Central memory CD4-positive, alpha-beta T cell (primary cell): Measurements from ENCODE around the gene HEXD.
"Not testable (repeated sequence)": the region's sequence is repeated elsewhere in the genome, so short reads cannot be mapped to it uniquely, and the experiment has no call there.

Source experiments
- DNase-seq: peaks from one replicate; pipeline ENCODE4 v3.0.0; 2022

The HEXD gene

GRCh38 chr17:82441691-82442487 lies 23.7 kb downstream of the HEXD start:
- DNase-seq: no peak

DNA sequence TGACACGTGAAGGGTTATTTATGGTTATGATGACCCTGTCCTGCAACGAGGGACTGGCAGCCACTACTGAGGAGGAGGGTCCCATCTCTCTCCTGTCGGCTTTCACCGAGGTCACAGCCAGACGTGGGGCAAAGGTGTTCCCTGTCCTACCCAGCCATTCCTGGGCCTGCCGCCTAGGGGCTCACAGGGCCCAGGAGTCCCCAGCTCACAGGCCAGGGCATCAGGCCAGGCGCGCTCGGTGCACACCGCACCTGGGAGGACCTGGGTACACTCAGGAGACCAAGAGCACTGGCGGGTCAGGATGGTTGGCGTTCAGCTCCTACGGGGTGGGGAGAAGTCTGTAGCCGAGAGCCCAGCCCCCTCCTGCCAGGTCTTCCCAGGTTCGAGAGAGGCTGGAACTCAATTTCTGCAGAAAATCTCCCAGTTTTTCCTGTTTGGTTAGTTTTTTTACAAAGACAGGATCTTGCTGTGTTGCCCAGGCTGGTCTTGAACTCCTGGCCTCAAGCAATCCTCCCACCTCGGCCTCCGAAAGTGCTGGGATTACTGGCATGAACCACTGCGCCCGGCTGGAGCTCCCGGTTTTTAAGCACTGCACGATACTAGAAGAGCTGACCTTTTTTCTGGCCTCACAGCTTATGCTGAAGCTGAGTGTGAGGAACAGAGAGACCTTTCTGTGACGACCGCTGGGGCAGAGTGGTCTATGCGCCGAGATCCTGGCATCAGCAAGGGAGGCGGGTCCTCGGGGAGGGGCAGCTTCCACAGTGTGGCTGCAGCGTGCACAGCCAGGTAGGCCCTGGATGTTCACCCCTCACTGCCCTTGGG lies 24.7 kb downstream of the HEXD start:
- no peak for DNase-seq

GRCh38 chr17:82443465-82444283 lies 25.5 kb downstream of the HEXD start:
- DNase-seq: no peak

- no peak for DNase-seq
Observed at GRCh38 chr17:82444284-82444893, 26.2 kb downstream of the HEXD start.

DNA sequence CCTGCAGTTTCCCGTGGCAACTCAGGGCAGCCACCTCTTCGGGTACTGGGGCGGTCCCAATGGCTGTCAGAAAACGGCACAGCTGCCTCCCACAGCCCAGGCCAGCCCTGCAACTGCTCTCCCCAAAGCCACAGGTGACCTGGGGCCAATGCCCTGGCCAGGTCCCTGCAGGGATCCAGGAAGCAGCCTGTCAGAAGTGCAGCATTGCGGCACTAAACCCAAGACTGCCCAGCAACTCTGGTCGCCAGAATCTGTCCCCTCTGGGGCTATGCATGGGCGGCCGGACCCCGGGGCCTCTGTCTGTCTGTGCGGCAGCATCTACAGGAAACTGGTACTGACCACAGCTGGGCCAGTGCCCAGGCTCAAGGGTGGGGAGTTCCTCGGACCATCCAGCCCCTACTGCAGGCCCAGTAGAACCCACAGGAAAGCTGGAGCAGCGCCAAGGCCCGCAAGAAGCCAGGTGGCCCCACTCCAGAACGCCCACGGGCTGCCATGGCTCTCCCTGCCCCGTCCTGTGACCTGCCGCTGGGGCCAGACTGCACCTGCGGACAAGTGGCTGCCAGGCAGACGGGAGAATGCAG lies 26.9 kb downstream of the HEXD start:
- no peak for DNase-seq

DNA sequence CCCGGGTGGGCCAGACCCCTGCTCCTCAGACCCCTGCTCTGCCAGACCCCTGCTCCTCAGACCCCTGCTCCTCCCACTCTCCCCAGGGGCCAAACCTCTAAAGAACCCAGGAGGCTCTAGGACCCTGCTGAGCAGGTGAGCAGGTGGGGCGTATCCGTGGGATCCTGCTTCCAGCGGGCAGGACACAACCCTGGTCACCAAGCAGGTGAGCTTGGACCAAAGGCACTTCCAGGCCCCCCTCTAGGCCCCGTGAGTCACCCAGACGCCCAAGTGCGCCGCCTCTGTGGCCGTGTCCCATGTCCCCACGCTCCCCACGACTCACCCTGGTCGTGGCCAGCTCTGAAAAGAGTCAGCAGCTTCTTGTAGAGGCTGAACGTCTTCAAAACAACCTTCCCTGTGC lies 27.4 kb downstream of the HEXD start:
- no peak for DNase-seq

DNA sequence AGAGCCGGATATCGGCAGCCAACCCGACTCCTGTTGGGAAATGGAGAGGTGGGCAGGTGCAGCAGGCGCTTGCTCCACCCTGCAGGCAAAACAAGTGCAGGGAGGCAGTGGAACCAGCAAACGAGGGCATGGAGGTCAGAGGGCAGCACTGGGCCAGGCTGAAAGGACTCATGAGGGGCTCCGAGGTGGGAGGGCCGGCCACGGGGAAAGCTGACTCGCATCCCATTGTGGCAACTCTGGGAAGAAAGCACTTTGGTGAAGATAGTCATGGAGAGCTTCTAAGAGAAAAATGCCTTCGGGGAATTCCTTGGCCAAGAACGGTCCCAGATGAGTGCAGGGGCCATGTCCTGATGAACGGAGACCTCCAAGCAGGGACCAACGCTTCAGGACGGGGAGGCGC lies 28.0 kb downstream of the HEXD start:
- no peak for DNase-seq

DNA sequence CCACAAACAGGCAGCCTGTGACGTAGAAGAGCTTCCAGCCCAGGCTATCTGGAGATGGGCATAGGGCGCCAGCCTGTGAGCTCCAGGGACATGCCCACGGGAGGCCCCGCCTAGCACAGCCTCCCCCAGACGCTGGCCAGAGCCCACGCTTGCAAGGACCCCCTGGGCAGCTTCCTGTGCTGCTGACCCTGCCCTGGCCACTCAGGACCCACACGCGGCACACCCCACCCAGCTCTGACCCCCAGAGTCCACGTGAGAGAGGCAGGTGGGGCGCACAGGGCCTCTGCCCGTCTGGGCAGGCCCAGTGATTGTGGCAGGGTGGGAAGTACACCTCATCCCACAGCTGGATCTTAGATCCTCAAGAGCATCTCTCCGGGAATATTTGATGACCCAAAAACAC lies 28.5 kb downstream of the HEXD start:
- no peak for DNase-seq

- no peak for DNase-seq
Observed at GRCh38 chr17:82447876-82448275, 29.7 kb downstream of the HEXD start.

DNA sequence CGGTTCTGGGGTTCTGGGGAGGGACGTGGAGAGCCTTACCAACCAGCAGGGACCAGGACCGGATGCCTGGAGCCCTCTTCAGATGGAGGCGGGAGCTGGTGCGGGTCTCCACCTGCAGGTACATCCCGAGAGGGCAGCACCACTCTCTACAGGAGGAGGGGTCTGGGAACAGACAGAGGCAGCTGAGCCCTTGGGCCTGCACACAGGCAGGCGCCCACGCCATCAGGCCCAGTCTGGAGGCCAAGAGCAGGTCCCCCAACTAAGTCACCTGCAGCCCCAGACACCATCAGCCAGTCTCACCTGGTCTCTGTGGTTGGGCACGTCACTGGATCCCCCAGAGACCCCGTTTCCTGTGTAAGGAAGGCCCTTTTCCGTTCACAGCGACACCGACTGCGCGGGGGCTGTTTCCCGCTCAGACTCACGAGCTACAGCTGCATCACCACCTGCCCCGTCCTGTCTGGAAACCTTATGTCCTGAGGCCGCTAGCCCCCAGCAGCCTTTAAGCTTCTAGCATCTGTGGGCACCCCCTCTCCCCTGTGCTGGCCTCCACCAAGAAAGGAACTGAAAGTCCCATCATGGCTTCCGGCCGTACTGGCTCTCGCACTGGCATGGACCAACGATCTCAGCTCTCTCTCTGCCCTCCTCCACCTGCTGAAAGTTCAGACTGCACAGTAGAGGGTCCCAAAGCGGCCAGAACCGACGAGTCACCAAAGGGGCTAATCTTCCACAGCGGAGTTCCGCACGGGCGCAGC lies 31.2 kb downstream of the HEXD start:
- DNase-seq: peak; percentile 79

- DNase-seq: peak; percentile 28
Observed at GRCh38 chr17:82449883-82450356, 31.8 kb downstream of the HEXD start.

DNA sequence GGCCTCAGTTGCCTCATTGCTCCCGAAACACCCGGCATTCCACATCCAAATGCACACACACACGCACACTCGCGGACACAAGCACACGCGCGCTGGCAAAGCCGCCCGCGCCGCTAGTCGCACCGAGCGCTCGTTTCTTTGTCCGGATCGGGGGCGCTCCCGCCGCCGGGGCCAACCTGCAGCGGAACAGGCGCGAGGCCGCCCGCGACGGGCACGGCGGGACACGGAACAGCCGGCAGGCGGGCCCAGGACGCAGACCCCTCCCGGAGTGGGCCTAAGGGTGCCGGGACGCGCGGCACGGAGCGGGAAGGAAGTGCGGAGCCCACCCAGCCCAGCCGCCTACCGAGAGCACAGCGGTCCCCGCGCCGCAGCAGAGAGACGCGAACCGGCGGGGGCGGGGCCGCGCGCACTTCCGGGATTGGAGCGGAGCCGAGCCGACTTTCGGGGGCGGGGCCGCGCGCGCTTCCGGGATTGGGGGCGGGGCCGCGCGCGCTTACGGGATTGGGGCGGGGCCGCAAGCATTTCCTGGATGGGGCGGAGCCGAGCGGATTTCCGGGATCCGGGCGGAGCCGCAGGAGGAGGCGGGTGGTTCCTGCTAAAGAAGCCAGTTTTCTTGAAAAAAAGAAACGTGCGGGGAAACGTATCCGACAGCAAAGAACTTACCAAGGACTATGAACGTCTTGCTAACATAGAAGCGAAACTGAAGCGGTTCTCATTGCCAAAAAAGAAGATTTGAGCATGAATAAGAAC lies 32.4 kb downstream of the HEXD start, which contains the start of gene CYBC1:
TSS of gene CYBC1 (minus strand) at position 396 of the 750 bp plus-strand sequence. CDS start 1,498 bp downstream, outside the sequence.
- DNase-seq: peak; percentile 91

DNA sequence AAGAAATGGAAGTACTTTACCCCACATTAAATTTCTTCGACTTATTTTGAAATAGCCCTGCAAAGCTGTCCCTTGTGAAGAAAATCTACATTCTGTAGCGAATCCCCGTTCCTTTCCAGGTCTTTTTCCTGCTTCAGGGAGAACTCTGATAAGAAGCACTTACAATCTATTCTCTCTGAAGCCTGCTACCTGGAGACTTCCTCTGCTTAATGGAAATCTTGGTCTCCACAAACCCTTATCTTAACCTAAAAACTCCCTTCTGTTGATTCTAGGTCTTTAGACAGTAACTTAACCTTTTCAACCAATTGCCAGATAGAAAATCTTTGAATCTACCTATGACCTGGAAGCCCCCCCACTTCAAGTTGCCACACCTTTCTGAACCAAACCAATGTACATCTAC lies 34.0 kb downstream of the HEXD start:
- no peak for DNase-seq

GRCh38 chr17:82453151-82453550 lies 35.0 kb downstream of the HEXD start:
- not testable (repeated sequence) for DNase-seq

- not testable (repeated sequence) for DNase-seq
Observed at GRCh38 chr17:82453706-82454105, 35.6 kb downstream of the HEXD start.

DNA sequence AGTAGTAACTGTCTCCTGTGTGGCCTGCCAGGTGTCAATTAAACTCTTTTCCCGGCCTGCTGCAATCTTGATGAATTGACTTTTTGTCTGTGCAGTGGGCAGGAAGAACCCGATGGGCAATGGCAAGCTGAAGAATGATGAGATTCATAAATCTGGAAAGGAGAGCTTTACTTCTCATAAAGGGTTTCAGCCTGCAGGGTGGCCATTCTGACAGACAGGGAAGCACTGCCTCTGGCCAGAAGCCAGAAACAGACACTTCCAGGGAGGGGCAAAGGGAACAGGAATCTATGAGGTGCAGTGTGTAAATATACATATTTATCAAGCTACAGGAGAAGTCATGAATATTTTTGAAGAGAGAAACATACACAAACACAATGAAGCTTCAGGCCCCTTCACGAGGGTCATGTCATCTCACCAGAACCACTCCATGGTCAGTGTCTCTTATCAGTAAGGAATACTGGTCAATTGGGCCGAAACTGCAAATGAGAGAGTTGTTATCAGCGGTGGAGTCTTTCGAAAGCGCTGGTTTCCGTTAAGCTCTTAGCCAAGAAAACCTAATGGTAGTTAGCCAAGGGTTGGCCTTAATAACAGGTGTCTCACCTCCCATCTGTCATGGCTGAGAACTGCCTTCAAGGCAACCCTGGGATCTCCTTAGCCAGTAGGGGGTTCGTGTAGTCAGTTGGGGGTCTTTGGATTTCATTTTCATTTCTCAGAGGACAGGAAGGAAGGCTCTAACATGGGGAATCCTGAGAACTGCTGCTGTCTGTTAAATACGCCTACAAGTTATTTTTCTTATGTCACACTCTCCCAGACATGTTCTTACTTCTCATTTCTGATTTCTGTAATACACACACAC lies 39.2 kb downstream of the HEXD start:
- no peak for DNase-seq

DNA sequence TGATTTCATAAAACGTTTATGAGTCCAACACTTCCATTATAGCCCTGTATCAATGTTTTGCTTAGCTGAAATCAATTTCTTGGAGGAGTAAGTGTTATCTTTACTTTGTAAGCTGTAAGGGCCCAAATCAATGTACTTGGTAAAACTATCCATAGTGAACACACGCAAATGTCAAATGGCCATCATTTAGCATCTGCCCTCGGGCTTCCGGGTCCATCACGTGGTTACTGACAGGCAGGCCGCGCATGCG lies 39.7 kb downstream of the HEXD start:
- no peak for DNase-seq

DNA sequence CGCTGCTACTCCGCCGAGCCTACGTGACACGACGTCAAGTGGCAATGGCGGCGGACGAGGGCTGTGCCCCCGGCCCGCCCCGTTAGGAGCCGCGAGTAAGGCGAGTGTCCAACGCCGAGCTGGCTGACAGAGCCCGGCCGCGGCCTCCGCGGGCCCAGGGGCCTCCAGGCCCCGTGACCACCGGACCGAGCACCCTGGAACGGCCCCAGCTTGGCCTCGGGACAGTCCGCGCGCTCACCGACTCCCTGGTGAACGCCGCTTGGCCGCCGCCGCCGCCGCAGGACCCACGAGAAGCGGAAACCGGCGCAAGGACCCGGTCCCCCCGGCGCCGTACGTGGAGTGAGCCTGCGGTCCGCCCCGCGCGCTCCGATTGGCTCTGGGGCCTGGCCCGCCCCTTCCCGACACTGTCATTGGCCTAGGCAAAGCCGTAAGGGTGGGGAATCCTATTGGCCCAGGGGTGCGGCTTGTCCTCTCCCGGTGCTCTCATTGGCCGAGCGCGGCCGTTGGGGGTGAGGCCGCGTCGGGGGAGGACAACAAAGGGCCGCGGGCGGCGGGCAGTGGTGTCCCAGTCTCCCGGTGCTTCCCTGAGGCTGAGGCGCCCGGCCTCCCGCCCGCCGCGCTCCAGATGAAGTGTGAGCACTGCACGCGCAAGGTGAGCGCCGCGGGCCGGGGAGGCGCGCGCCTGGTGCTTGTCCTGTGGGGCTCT lies 40.2 kb downstream of the HEXD start, which contains the start of gene NARF:
TSS of gene NARF (plus strand) at position 563 of the 706 bp plus-strand sequence. CDS start at position 626, 63 bp downstream.
- DNase-seq: peak; percentile 96

DNA sequence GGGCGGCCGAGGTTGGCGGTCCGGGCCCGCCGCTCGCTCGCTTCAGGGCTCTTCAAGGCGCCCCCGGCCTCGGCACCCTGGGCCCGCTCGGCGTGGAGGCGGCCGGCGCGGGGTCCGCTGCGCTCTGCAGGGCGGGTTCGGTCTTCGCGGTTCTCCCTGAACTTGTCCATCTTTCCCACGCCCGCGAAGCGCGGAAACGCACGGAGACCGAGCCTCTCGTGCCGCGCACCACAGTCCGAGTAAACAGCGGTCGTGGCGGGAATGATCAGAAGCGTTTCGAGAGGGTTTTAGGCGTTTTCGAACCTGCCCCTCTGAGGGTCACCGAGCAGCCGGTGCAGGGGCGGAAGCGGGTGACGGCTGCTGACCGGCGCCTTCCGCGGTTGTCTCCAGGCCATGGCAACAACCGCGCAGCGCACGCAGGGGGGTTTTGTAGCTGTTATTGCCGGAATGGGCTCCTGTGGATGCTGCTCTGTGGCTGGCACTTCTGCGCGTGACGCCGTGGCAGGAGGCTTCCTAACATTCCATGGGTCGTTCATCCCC lies 40.8 kb downstream of the HEXD start:
- peak; percentile 27 for DNase-seq
